Embryonic facial prominence (tissue), 1 donor: Measurements from ENCODE around the gene CRYBA1.
A peak's percentile ranks its signal among the peaks of the same experiment; 100 is the strongest.

Source experiments
- DNase-seq: peaks from one replicate; pipeline ENCODE4 v3.0.0-alpha.2; 2016; ENCODE audit errors: extremely low spot score

Gene CRYBA1

DNA sequence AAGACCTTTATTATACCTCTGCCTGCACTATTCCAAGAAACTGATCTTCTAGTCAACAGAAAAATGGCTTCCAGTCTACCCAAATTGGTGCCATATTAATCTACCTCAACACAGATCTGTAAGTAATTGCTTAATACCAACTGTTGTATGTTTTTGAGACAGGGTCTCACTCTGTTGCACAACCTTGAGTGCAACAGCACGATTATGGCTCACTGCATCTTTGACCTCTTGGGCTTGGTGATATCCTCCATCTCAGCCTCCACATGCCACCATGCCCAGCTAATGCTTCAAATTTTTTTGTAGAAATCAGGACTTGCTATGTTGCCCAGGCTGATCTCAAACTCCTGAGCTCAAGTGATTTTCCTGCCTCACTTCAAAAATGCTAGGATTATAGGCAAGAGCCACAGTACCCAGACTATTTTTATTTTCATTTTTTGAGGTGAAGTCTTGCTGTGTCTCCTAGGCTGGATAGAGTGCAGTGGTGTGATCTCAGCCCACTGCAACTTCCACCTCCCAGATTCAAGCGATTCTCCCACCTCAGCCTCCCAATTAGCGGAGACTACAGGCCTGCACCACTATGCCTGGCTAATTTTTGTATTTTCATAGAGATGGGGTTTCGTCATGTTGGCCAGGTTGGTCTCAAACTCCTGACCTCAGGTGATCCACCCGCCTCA, 32.9 kb downstream of the CRYBA1 start:
- DNase-seq = no peak

DNA sequence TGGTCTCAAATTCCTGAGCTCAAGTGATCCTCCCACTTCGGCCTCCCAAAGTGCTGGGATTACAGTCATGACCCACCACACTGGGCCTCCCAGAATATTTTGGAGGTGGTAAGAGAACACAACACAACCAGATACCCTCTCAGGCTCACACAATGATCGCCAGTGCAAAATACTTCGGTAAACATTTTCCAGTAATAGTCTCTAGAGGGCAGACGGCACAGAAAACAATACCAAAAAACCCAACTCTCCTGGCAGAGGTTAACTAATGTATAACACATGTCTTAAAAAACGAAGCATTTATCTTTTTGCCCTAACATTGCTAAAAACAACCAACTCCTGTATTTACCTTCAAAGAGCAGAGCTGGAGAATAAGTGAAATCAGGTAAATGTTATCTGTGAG, 36.8 kb downstream of the CRYBA1 start:
- DNase-seq = no peak

DNA sequence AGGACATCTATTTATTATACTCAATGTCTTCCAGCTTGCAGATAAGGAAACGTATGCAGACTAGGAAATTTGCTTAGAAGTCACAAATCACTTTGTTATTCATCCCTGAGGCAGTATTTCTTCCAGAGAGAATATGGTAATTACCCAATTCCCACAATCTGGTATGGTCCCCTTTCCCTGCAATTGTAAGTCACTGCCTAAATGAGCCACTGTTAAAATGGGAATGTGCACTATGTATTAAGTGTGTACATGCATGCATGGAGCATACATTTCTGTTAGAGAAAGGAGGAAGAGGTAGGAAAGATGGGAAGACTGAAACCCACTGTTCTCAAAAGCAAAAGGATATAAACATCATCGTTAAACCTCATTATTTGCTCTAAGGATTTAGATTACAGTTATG, 37.3 kb downstream of the CRYBA1 start:
- no peak for DNase-seq

GRCh38 chr17:29289852-29290251, 43.2 kb downstream of the CRYBA1 start:
- DNase-seq = no peak

DNA sequence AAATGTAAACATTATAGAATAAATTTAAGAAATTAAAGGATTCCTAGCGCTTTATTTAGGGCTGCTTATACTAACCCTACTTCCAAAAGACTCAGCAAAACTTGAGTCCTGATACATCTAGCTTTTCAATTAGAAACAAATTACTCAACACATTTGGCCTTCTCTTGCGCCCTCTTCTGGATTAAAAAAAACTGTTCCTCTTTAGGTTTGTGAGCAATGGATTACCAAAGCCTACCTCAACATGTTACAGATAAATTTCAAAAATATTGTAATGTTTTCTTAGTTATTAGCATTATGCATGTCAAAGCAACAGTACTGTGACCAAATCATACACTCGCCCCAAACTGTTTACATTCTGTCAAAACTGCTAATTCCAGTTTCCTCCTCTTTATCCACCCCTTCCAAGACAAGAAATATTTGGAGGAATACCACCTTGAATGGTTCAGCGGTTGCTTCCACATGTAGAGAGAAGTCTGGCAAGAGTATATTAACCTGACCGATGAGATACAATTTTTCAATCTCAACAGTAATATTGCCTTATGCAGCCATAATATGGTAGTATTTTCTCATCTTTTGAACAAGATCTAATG, 44.6 kb downstream of the CRYBA1 start:
- no peak for DNase-seq

DNA sequence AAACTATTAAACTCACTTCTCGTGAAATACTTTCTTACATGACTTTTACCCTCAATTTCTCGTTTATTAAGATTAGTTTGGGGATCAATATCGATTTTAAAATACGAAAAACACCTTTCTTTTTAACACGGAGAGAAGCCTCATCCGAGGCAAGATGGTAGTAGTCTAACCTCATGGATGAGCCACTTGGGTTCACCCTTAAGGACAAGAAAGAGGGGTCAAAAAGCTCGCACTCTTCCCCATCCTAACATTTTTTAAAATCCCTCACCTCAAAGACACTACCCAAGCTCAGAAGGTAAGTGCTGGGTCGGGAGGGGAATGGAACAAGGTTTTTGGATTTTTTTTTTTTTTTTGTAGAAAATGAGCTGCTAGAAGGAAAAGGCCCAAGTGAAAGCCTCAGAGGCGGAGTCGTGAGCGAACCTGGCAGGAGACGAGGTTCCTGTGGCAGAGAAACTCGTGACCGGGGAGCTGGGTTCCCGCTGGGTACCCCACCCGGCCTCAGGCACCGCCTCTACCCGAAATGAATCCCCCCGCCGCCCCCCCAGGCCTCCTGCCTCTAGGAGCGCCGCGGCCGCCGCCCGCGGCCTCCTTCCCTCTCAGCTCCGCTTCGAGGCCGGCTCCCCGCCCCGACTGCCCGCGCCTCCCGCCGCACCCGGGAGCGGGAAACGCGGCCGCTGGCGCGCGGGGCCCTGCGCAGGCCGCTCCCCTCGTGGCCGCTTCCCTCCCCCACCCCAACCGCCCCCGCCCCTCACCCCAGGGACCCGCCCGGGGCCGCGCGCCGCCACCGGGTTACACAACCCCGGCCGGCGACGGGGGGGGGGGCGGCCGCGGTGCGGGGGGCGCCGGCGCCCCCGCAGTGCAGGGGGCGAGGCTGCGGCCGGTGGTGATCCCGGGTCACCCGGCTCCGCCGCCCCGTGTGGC, 45.7 kb downstream of the CRYBA1 start:
- peak; percentile 47 for DNase-seq

GRCh38 chr17:29292992-29293889, 46.6 kb downstream of the CRYBA1 start:
- DNase-seq = peak; percentile 45

DNA sequence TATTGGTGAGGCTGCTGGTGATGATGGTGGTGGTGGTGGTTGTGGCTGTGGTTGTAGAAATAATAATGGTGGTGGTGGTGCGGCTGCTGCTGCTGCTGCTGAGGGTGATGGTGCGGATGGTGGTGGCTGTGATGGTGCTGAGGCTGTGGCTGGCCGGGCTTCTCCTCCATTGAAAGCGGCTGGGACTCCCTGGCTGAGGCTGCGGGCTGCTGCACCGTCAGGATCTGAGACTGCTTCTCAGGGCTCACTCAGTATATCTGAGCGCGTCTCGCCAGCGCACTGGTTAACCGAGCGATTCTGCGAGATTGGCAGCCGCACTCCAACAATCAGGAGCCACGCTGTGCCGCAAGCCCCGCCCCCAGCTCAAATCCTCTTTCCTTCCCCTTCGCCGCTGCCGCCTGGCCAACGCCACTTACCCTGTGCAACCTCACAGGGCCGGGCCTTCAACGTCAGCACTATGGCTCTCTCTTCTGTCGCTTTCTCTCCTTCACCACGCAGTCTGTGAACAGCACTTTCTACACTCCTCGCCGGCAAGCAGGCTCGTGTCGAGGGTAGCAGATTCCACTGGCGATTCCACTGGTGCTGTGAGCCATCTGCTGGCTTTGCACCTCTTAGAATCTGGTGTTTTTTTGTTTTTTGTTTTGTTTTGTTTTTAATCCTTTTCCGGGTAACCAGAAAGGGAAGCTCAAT, 47.4 kb downstream of the CRYBA1 start, which contains the start of gene NUFIP2:
TSS of gene NUFIP2 (minus strand) at position 259 of the 690 bp plus-strand sequence. CDS start at position 170, 89 bp downstream.
- DNase-seq = peak; percentile 98

DNA sequence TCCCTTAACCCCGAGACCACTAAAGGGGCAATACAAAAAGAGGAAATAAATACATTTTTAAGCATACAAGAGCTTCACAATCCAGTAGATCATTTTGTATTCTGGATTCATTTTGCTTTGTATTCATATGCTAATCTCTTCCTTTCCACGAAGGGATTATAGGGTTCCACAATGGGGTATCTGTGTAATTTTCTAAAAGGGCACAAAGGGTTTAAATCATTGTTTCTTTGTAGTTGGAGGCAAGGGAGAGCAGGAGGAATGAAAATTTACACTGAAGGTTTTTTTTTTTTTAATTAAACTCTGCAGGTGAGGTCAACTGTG, 47.9 kb downstream of the CRYBA1 start:
- no peak for DNase-seq

GRCh38 chr17:29295420-29295819, 48.8 kb downstream of the CRYBA1 start:
- no peak for DNase-seq

DNA sequence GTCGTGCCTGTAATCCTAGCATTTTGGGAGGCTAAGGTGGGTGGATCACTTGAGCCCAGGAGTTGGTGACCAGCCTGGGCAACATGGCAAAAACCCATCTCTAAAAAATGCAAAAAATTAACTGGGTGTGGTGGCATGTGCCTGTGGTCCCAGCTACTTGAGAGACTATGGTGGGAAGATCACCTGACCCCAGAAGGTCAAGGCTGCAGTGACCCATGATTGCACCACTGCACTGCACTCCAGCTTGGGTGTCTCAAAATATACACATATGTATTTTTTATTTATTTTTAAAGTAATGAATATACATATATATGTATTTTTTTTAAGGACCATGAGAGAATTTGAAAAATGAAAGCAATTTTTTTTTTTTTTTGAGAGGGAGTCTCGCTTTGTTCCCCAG, 52.4 kb downstream of the CRYBA1 start:
- DNase-seq = no peak

DNA sequence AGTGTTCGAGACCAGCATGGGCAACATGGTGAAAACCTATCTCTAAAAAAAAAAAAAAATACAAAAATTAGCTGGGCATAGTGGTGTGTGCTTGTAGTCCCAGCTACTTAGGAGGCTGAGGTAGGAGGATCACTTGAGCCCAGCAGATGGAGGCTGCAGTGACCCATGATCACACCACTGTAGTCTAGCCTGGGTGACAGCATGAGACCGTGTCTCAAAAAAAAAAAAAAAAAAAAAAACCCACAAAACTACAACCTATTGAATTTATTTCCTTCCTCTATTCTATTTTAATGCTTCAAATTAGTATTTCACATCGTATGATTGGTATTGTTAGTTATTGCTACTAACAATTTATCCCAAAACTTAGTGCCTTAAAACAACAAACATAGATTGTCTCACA, 56.7 kb downstream of the CRYBA1 start:
- DNase-seq = no peak
